BLaER1 (cell line): Measurements from ENCODE around the gene DNAJC4.

Source experiments
- H3K27ac ChIP-seq: shearing (Covaris generic); formaldehyde crosslinking; 2 replicates; pipeline ENCODE4 v1.8.1; 2022
- H3K27me3 ChIP-seq: shearing (Covaris generic); formaldehyde crosslinking; 2 replicates; pipeline ENCODE4 v1.8.1; 2022
- H3K36me3 ChIP-seq: shearing (Covaris generic); formaldehyde crosslinking; 2 replicates; pipeline ENCODE4 v1.8.1; 2022
- H3K4me1 ChIP-seq: shearing (Covaris generic); formaldehyde crosslinking; 2 replicates; pipeline ENCODE4 v1.8.1; 2022
- H3K4me2 ChIP-seq: shearing (Covaris generic); formaldehyde crosslinking; 2 replicates; pipeline ENCODE4 v1.8.1; 2022
- H3K4me3 ChIP-seq: shearing (Covaris generic); formaldehyde crosslinking; 2 replicates; pipeline ENCODE4 v1.8.1; 2022
- H3K9ac ChIP-seq: shearing (Covaris generic); formaldehyde crosslinking; 2 replicates; pipeline ENCODE4 v1.8.1; 2022
- H3K9me3 ChIP-seq: shearing (Covaris generic); formaldehyde crosslinking; 2 replicates; pipeline ENCODE4 v1.8.1; 2022
- H4K20me1 ChIP-seq: shearing (Covaris generic); formaldehyde crosslinking; 2 replicates; pipeline ENCODE4 v1.8.1; 2022
- Cebpa-rat ChIP-seq: shearing (Covaris generic); IDR thresholded peaks from 2 replicates; pipeline ENCODE4 v1.8.1; 2022

Gene DNAJC4

GRCh38 chr11:64220271-64220670 lies 10.1 kb upstream of the DNAJC4 start:
- H3K9me3 ChIP-seq: no peaks in the 10 kb centered on the region
- no peak overlapping the region for H3K27ac ChIP-seq
- H3K36me3 ChIP-seq: peaks cover 84% of the 10 kb centered on the region
- peaks cover 71% of the 10 kb centered on the region for H3K4me1 ChIP-seq
- peaks cover 70% of the 10 kb centered on the region for H4K20me1 ChIP-seq
- no peak overlapping the region for H3K4me2 ChIP-seq
- H3K27me3 ChIP-seq: no peaks in the 10 kb centered on the region
- H3K9ac ChIP-seq: no peak overlapping the region
- no peak overlapping the region for H3K4me3 ChIP-seq
- no peak for TF ChIP-seq Cebpa-rat

- H3K4me1 ChIP-seq: peaks cover 70% of the 10 kb centered on the region
- H3K36me3 ChIP-seq: peaks cover 84% of the 10 kb centered on the region
- H3K27ac ChIP-seq: no peak overlapping the region
- no peaks in the 10 kb centered on the region for H3K27me3 ChIP-seq
- H3K4me3 ChIP-seq: no peak overlapping the region
- H3K9ac ChIP-seq: no peak overlapping the region
- no peak for TF ChIP-seq Cebpa-rat
- no peak overlapping the region for H3K4me2 ChIP-seq
- peaks cover 72% of the 10 kb centered on the region for H4K20me1 ChIP-seq
- no peaks in the 10 kb centered on the region for H3K9me3 ChIP-seq
Measured at GRCh38 chr11:64220798-64221197, 9.6 kb upstream of the DNAJC4 start.

- Histone ChIP-seq H3K4me3 (no peak overlapping the region), H3K9ac (no peak overlapping the region), H3K4me1 (peaks cover 62% of the 10 kb centered on the region), H3K4me2 (no peak overlapping the region), H3K27ac (no peak overlapping the region), H3K9me3 (no peaks in the 10 kb centered on the region), H4K20me1 (peaks cover 63% of the 10 kb centered on the region), H3K36me3 (peaks cover 74% of the 10 kb centered on the region), H3K27me3 (no peaks in the 10 kb centered on the region)
- no peak for TF ChIP-seq Cebpa-rat
Measured at GRCh38 chr11:64222651-64223000, 7.7 kb upstream of the DNAJC4 start.

- Histone ChIP-seq H3K27ac (0 out of 2 replicates have a peak overlapping the region, but pooled peaks have one; percentile 5), H3K27me3 (no peaks in the 10 kb centered on the region), H3K4me1 (peaks cover 62% of the 10 kb centered on the region), H3K9me3 (no peaks in the 10 kb centered on the region), H3K4me2 (no peak overlapping the region), H4K20me1 (peaks cover 59% of the 10 kb centered on the region), H3K36me3 (peaks cover 69% of the 10 kb centered on the region), H3K9ac (0 out of 2 replicates have a peak overlapping the region, but pooled peaks have one; percentile 30), H3K4me3 (no peak overlapping the region)
- TF ChIP-seq Cebpa-rat: no peak
Measured at GRCh38 chr11:64223001-64223651, 7.2 kb upstream of the DNAJC4 start.

- Histone ChIP-seq H3K27ac (peak overlapping the region; percentile 95), H3K9ac (peak overlapping the region; percentile 89), H3K36me3 (peaks cover 57% of the 10 kb centered on the region), H4K20me1 (peaks cover 48% of the 10 kb centered on the region), H3K4me1 (peaks cover 62% of the 10 kb centered on the region), H3K27me3 (no peaks in the 10 kb centered on the region), H3K4me3 (peak overlapping the region; percentile 79; the same call in 1 of the 2 replicates), H3K9me3 (no peaks in the 10 kb centered on the region), H3K4me2 (peak overlapping the region; percentile 99)
- no peak for TF ChIP-seq Cebpa-rat
Measured at GRCh38 chr11:64224151-64224890, 6.0 kb upstream of the DNAJC4 start.

GRCh38 chr11:64224891-64225607 lies 5.3 kb upstream of the DNAJC4 start:
- peak overlapping the region; percentile 95 for H3K27ac ChIP-seq
- H3K4me3 ChIP-seq: peak overlapping the region; percentile 79
- peak overlapping the region; percentile 89 for H3K9ac ChIP-seq
- H3K4me1 ChIP-seq: peaks cover 66% of the 10 kb centered on the region
- no peaks in the 10 kb centered on the region for H3K9me3 ChIP-seq
- H4K20me1 ChIP-seq: peaks cover 40% of the 10 kb centered on the region
- H3K36me3 ChIP-seq: peaks cover 50% of the 10 kb centered on the region
- no peak for TF ChIP-seq Cebpa-rat
- H3K27me3 ChIP-seq: no peaks in the 10 kb centered on the region
- H3K4me2 ChIP-seq: peak overlapping the region; percentile 99

GRCh38 chr11:64225608-64226506 lies 4.5 kb upstream of the DNAJC4 start, which contains the start of the genes NUDT22 and TRPT1:
NUDT22 (plus strand) TSS chr11:64226274; CDS start chr11:64226653, 379 bp downstream.
TRPT1 (minus strand) TSS chr11:64226186; CDS start chr11:64225860, 326 bp downstream.
- H4K20me1 ChIP-seq: peaks cover 32% of the 10 kb centered on the region
- H3K4me2 ChIP-seq: peak within 1 kb of the TSS; percentile 99
- H3K36me3 ChIP-seq: peaks cover 42% of the 10 kb centered on the region
- H3K4me1 ChIP-seq: peaks cover 67% of the 10 kb centered on the region
- peak within 1 kb of the TSS; percentile 89 for H3K9ac ChIP-seq
- H3K9me3 ChIP-seq: no peaks in the 10 kb centered on the region
- peak within 1 kb of the TSS; percentile 79 for H3K4me3 ChIP-seq
- no peaks in the 10 kb centered on the region for H3K27me3 ChIP-seq
- peak within 1 kb of the TSS; percentile 95 for H3K27ac ChIP-seq
- TF ChIP-seq Cebpa-rat: no peak

- Histone ChIP-seq H3K9ac (peak overlapping the region; percentile 89), H3K36me3 (peaks cover 34% of the 10 kb centered on the region), H3K27me3 (no peaks in the 10 kb centered on the region), H3K4me2 (peak overlapping the region; percentile 99), H3K9me3 (no peaks in the 10 kb centered on the region), H3K27ac (peak overlapping the region; percentile 95), H4K20me1 (peaks cover 28% of the 10 kb centered on the region), H3K4me3 (peak overlapping the region; percentile 79), H3K4me1 (peaks cover 74% of the 10 kb centered on the region)
- TF ChIP-seq Cebpa-rat: no peak
Measured at GRCh38 chr11:64226507-64227051, 3.8 kb upstream of the DNAJC4 start.

- Histone ChIP-seq H3K27ac (peak overlapping the region; percentile 95), H3K4me1 (peaks cover 82% of the 10 kb centered on the region), H3K9ac (peak overlapping the region; percentile 89)
Measured at GRCh38 chr11:64227405-64227956, 2.9 kb upstream of the DNAJC4 start.

More at GRCh38 chr11:64227405-64227956, 2.9 kb upstream of the DNAJC4 start:
- Histone ChIP-seq H3K9me3 (no peaks in the 10 kb centered on the region), H3K4me3 (peak overlapping the region; percentile 79), H3K27me3 (no peaks in the 10 kb centered on the region), H3K36me3 (peaks cover 25% of the 10 kb centered on the region), H4K20me1 (peaks cover 28% of the 10 kb centered on the region), H3K4me2 (peak overlapping the region; percentile 99)
- no peak for TF ChIP-seq Cebpa-rat
